GM18907 (cell line): Measurements from ENCODE around the gene PAX5.
A peak's percentile ranks its signal among the peaks of the same experiment; 100 is the strongest.

Source experiments
- ATAC-seq: cut with Tn5 transposase; IDR thresholded peaks from one replicate; pipeline ENCODE4 v1.9.1; 2021; ENCODE audit warnings: mild to moderate bottlenecking, moderate library complexity; ENCODE audit not compliant: unreplicated experiment

The PAX5 gene

GRCh38 chr9:37025823-37026112 lies 8.3 kb downstream of the PAX5 start:
- ATAC-seq, result no peak

GRCh38 chr9:37025071-37025822 lies 8.8 kb downstream of the PAX5 start:
- no peak for ATAC-seq

- no peak for ATAC-seq
Observed at GRCh38 chr9:37017546-37017945, 16.5 kb downstream of the PAX5 start.

- ATAC-seq, result no peak
Observed at GRCh38 chr9:37011530-37011929, 22.5 kb downstream of the PAX5 start.

- ATAC-seq, result no peak
Observed at GRCh38 chr9:37010976-37011375, 23.1 kb downstream of the PAX5 start.

- no peak for ATAC-seq
Observed at GRCh38 chr9:37010180-37010579, 23.9 kb downstream of the PAX5 start.

- no peak for ATAC-seq
Observed at GRCh38 chr9:37007295-37007694, 26.8 kb downstream of the PAX5 start.

- no peak for ATAC-seq
Observed at GRCh38 chr9:37005517-37006140, 28.4 kb downstream of the PAX5 start.

- peak; percentile 32 for ATAC-seq
Observed at GRCh38 chr9:37004424-37004935, 29.6 kb downstream of the PAX5 start.

GRCh38 chr9:37002413-37003217 lies 31.5 kb downstream of the PAX5 start:
- ATAC-seq, result no peak

- ATAC-seq, result no peak
Observed at GRCh38 chr9:37002036-37002412, 32.0 kb downstream of the PAX5 start.

- ATAC-seq, result no peak
Observed at GRCh38 chr9:37001459-37001858, 32.6 kb downstream of the PAX5 start.

GRCh38 chr9:36999728-37000333 lies 34.2 kb downstream of the PAX5 start:
- no peak for ATAC-seq

- ATAC-seq, result no peak
Observed at GRCh38 chr9:36997414-36997813, 36.7 kb downstream of the PAX5 start.

- ATAC-seq, result no peak
Observed at GRCh38 chr9:36996706-36997086, 37.4 kb downstream of the PAX5 start.

GRCh38 chr9:36995927-36996705 lies 38.0 kb downstream of the PAX5 start:
- ATAC-seq, result peak; percentile 30

GRCh38 chr9:36993933-36994764 lies 39.9 kb downstream of the PAX5 start:
- peak; percentile 72 for ATAC-seq

GRCh38 chr9:36992501-36993316 lies 41.4 kb downstream of the PAX5 start:
- ATAC-seq, result no peak
